GM19328 (cell line): ENCODE measurements around the gene GIMAP6.
"Not testable (repeated sequence)": the region's sequence is repeated elsewhere in the genome, so short reads cannot be mapped to it uniquely, and the experiment has no call there.

Experiments used
- ATAC-seq: cut with Tn5 transposase; IDR thresholded peaks from one replicate; pipeline ENCODE4 v1.9.1; 2021; ENCODE audit warnings: mild to moderate bottlenecking, moderate library complexity; ENCODE audit not compliant: unreplicated experiment

Gene GIMAP6

GRCh38 chr7:150586068-150586784 is 46.0 kb downstream of the GIMAP6 start:
- ATAC-seq, result no peak

GRCh38 chr7:150585199-150585598 is 47.0 kb downstream of the GIMAP6 start:
- no peak for ATAC-seq

- ATAC-seq, result no peak
Measured at GRCh38 chr7:150580638-150581394, 51.4 kb downstream of the GIMAP6 start.

- ATAC-seq, result not testable (repeated sequence)
Measured at GRCh38 chr7:150579979-150580637, 52.1 kb downstream of the GIMAP6 start.
